EH (cell line): ENCODE measurements around the gene IDUA.
A peak's percentile ranks its signal among the peaks of the same experiment; 100 is the strongest.

ENCODE experiments used
- DNase-seq: peaks from one replicate; pipeline ENCODE4 v3.0.0-alpha.2; 2015; ENCODE audit warnings: low read depth

IDUA gene

DNA sequence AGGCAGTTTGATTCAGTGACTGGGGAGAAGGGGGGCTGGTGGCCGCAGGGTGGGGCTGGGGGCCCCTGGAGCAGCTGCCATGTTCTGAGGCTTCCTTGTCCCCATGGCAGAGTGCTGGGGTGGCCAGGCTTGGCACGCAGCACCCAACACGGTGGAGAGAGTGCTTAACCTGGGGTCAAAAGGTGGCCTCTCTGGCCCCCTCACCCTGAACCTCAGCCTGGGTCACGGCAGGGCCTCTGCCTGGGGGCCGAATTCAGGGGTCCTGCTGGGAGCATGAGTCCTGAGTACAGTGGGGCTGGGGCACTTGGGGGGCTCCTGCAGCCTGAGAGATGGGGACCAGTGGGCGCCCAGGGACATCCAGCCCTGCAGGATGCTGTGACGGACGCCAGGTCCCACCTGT, 44.5 kb downstream of the IDUA start:
- no peak for DNase-seq

GRCh38 chr4:1031956-1032795, 45.3 kb downstream of the IDUA start:
- DNase-seq: no peak

- no peak for DNase-seq
Observed at GRCh38 chr4:1032861-1033260, 46.0 kb downstream of the IDUA start.

GRCh38 chr4:1033840-1034551, 47.2 kb downstream of the IDUA start:
- peak; percentile 70 for DNase-seq

DNA sequence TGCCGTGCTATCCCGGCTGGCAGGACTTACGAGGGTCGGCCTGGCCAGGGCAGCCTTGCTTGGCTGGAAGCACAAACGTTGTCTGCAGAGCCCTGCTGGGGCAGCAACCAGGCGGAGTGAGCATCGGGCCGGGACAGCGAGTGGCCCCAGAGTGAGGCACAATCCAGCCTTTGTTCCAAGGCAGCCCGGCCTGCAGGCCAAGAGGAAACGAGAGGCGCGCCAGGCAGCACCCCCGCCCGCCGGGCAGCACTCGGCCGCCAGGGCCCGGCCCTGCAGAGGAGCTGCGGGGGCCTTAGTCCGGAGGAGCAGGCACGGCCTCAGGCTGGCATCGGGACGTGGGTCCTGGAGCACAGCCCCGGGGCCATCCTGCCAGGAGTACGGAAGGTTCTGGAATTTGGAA, 48.7 kb downstream of the IDUA start:
- no peak for DNase-seq

DNA sequence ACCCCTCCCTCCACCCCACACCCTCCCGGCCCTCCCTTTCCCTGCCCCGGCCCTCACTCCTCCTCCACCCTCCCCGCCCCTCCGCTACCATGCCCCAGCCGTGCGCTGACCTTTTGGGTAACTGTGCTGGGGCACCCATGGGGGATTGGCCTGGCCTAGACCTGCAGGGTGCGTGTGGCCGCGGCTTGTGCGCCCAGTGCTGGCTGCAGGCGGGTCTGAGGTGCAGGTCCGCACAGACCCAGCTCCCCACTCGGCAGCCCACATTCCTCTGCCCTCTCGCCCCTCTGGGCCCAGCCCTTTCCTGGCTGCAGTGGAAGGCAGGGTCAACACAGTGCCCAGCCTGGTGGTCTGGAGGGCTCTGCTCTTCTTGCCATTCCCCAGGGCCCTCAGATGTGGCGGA, 49.3 kb downstream of the IDUA start:
- DNase-seq: no peak

- DNase-seq: no peak
Observed at GRCh38 chr4:1036976-1037810, 50.3 kb downstream of the IDUA start.

- no peak for DNase-seq
Observed at GRCh38 chr4:1038948-1039492, 52.2 kb downstream of the IDUA start.

DNA sequence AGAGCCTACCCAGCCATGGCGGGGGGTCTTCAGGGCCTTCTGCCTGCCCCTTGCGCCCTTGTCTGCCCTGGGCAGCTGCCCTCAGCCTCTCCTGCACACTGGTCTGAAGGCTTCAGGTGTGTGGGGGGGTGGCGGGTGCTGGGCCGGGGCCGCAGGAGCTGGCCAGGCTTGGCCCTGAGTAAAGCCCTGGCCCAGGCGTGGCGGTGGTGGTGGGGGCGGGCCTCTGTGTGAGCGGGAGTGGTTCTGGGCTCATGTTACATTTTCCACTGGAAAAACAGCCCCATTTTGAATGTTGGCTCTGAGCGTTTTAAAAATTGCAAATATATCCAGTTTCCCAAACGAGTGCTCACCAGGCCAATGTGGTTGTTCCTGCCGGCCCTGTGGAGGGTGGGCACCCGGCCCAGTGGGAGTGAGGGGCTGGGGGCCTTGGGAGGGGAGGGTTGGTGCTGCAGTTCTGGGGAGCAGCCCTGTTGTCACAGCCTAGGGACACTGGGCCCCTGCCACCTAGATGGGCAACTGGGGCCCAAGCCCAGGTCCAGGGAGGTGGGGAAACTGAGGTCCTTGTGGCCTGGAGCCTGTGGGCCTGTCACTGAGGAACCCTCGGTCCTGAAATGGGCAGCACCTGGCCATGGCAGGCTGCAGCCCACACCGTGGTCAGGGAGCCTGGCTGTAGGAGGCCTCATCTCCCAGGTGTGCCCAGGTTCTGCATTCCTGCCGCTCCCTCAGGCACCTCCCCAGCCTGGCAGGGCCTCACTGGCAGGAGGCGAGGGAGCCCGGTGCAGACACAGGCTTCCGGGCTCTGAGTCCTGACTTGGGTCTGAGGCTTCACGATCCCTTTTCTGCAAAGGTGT, 52.9 kb downstream of the IDUA start:
- peak; percentile 56 for DNase-seq

- DNase-seq: no peak
Observed at GRCh38 chr4:1040344-1041146, 53.7 kb downstream of the IDUA start.

DNA sequence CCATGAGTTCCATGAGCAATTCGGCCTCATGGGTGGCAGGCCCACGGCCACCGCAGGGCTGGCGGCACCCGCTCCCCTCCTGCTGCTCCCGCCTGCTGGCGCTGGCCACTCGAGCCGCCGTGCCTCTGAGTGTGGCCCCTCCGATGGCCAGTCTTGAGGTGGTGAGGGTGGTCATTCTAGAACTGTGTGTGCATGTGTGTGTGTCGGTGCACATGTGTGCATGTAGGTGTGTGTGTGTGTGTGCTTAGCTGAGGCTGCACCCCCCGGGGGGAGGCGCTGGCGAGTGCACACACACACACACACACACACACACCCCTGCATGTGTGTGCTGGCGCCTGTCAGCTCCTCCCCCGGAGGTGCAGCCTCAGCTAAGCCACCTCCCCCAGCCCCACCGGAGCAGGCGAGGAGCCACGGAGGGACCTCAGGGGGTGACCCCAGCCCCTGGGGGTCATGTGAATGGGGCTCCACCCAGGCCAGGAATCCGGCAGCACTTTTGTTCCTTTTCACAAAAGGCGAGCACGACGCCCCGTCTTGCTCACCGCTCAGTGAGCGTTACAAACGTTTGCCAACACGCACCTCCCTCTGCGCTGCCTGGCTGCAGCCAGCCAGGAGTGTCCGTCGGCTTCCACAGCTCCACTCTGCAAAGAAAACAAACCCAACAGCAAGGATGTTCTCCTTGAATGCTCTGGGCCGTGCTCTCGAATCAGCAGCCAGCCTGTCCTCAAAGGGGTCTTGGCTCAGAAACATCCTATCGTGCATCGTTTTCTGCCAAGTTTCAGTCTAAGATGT, 54.5 kb downstream of the IDUA start:
- DNase-seq: peak; percentile 44

GRCh38 chr4:1041936-1042330, 55.1 kb downstream of the IDUA start:
- no peak for DNase-seq

GRCh38 chr4:1042352-1043055, 55.7 kb downstream of the IDUA start:
- DNase-seq: no peak

DNA sequence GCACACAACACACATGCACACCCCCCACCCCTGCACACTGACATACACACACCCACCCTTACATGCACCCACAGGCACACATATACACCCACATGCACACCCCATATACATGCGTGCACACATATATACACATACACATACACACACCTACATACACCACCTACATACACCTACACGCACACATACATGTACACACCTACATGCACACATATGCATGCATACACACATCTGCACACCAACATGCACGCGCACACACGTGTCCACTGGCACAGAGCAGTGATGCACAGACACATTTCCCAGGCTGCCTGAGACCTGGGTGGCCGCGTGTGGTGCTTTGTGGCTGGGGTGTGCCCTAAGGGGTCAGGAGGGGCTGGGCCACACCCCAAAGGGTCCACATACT, 56.3 kb downstream of the IDUA start:
- no peak for DNase-seq

GRCh38 chr4:1043651-1044468, 57.0 kb downstream of the IDUA start:
- peak; percentile 100 for DNase-seq

DNA sequence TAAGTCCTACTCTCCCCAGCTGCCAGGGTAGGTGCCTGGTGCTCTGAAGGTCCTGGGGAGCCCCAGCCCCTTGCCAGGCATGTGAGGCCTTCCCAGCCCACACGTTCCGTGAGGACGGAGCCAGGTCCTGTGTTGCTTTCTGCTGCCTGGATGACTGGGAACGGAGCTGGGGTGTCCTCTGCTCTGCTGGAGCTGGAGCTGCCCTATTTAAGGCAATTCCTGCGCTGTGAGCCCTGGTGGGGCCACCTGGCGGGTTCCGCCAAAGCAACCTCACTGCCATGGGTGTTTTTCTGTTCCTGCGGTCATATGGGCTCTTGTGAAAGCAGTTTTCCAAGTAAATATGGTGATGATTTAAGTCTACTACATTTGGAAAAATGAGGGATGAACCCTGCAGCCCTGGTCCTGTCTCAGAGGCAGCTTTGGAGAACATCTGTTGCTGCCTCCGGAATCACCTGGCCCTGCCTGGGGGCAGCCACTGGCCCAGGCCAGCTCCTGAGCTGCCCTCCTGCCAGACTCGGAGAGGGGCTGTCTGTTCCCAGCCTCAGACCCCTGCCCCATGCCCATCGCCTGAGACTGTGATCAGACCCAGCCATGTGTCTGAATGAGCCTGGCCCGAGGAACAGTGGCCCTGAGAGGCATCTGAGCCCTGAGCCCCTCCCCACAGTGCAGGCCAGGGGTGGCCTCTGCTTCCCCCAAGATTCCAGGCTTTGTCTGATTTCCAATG, 57.8 kb downstream of the IDUA start:
- DNase-seq: no peak

DNA sequence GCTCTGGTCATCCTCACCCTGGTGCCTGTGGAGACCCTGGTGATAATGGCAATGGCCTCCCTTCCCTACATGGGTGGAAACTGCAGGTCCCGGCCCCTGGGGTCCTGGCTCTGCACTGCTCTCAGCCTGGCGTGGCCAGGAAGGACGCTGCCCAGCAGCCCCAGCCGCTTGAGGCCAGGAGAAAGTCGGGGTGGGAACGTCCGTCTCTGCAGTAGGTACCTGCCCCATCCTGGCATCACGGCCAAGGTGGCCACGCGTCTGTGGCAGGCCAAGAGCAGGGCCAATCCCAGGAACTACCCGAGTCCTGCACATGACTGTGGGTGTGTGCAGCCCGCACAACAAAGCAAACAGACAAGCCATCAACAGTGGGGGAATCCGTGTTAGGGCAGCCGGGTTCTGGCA, 58.4 kb downstream of the IDUA start:
- DNase-seq: no peak
